Right cardiac atrium (tissue), 5 donors: ENCODE results near the gene TLCD4. TPM values are rescaled to one million over a fixed set of nuclear protein-coding genes. Genes with fewer than 3 reads are reported as not detected.
"Not testable (repeated sequence)": the region's sequence is repeated elsewhere in the genome, so short reads cannot be mapped to it uniquely, and the experiment has no call there.

Experiments used
- ATAC-seq, 2 donors: fragments of 200-7000 bp; cut with Tn5 transposase; one replicate each; pipeline versions ENCODE4 v1.8.0 to v1.9.1; 2020; ENCODE audit warnings: moderate library complexity in 2 of 2, mild to moderate bottlenecking in 1 of 2
- DNase-seq, 3 donors: peaks; one replicate each; pipeline ENCODE4 v3.0.0-alpha.2; 2020
- H3K27ac ChIP-seq: one replicate; pipeline ENCODE4 v1.5.1; 2013; ENCODE audit warnings: mild to moderate bottlenecking, low read length, control low read depth, moderate library complexity
- H3K27me3 ChIP-seq: one replicate; pipeline ENCODE4 v1.6.1; 2013; ENCODE audit not compliant: control insufficient read depth, insufficient read depth
- H3K4me1 ChIP-seq: one replicate; pipeline ENCODE4 v1.6.1; 2013; ENCODE audit warnings: low read length; ENCODE audit not compliant: control insufficient read depth, insufficient read depth
- H3K4me3 ChIP-seq: one replicate; pipeline ENCODE4 v1.5.1; 2013; ENCODE audit warnings: low read length, control low read depth
- H3K9me3 ChIP-seq: one replicate; pipeline ENCODE4 v1.6.1; 2013; ENCODE audit warnings: low read length; ENCODE audit not compliant: control insufficient read depth
- WGBS: extraction: QIAGEN DNeasy Blood & Tissue Kit; methylation state at CpG from one replicate; pipeline ENCODE4 v1.1.7; 2013; 5-methylcytosine and 5-hydroxymethylcytosine counted together
- intact Hi-C, 4 donors: fragments of 100-400 bp; cut with DNase I; formaldehyde crosslinking; loops; one replicate each; pipeline versions ENCODE4 v1.11.0 to v1.14.0; 2022 to 2023
- polyA plus RNA-seq: library from polyadenylated mRNA; stranded (reverse); fragments of 200-250 nt; gene quantifications from one replicate; pipeline ENCODE4 v1.2.3, GENCODE V29; 2013
- total RNA-seq, 4 donors: library from RNA; stranded (reverse); fragmentation: NEBNext Ultra II Directional; extraction: Animal tissue kit (Norgen Biotek cat#: 25700); gene quantifications; one replicate each; pipeline ENCODE4 v1.2.1, GENCODE V29; 2021
- donor health status: healthy with polysubstance abuse.
- donor health status: DM: no; HTN: yes; CAD: no.
- donor health status: DM: no; HTN: no; CAD: no.
- donor health status: DM: no; HTN: yes; CAD: no; lungs with severe emphysema.
- donor health status: DM: yes; HTN: yes; CAD: no.

TLCD4 gene
- total and polyA plus RNA-seq, 5 donors, result 18.2 to 91.6 (median 74.8) TPM

DNA sequence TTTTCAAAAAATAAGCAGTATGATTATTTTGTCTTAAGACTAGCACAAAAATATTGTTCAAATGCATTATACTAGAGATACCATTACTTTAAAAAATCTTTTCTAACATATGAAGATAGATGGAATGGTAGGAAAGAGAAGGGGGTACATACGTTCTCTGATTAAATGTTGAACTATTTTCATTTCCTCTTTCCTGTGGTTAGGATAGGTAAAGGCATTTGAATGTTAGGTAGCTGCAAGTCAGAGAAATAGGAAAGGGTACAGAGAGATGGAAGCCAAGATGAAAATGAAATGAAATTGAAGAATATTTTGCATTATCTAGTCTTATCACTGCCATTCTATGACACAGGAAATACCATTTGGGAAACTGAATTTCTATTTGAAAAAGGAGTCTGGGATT lies 28.3 kb downstream of the TLCD4 start:
- intact Hi-C loops, result no loop called here
- ATAC-seq (no peak), DNase-seq (no peak)
- no peaks in the 10 kb centered on the region for H3K27me3 ChIP-seq
- no peak overlapping the region for H3K27ac ChIP-seq
- H3K4me1 ChIP-seq, result no peaks in the 10 kb centered on the region
- WGBS, result 63% methylated on average over 1 of the region's 1 CpG
- H3K4me3 ChIP-seq, result no peak overlapping the region
- H3K9me3 ChIP-seq, result no peaks in the 10 kb centered on the region

DNA sequence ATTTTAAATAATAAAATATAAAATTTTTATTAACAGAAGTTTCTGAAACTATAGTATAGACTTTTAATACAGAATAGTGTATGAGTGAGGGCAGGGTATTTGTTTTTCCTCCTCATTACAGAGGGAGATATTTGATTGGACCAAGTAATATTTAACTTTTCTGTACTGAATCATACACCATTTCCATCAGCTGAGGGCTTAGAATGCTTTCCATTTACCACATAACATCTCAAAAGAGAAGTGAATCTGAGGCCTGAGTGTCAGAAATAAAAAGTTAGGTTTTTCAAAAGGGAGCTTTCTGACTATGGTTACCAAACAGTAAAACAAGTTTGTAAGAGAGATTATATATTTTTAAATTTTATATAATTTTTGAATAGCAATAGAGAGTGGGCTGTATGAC lies 29.5 kb downstream of the TLCD4 start:
- Histone ChIP-seq H3K9me3 (no peaks in the 10 kb centered on the region), H3K4me1 (no peaks in the 10 kb centered on the region), H3K27me3 (no peaks in the 10 kb centered on the region), H3K27ac (no peak overlapping the region), H3K4me3 (no peak overlapping the region)
- ATAC-seq, result no peak
- DNase-seq, result no peak
- intact Hi-C loops, result no loop called here

DNA sequence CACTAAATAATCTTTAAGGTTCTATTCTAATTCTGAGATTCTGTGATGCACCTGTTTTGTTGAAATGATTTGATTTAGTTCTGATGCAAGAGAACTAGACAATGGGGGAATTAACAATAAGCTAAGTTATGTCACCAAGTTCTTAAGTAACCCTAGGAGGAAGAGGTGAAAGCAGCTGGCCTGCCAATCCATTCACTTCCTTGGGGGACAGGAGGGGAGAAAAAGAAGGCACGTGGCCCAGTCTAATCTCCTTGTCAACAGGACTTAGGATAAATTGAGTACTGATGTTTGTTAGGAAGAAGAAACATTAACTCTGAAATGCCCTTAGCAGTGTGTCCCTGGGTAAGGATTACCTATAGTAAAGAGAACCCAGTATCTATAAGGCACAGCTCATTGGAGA lies 36.9 kb downstream of the TLCD4 start:
- H3K27ac ChIP-seq, result no peak overlapping the region
- no peaks in the 10 kb centered on the region for H3K9me3 ChIP-seq
- 9% methylated on average over 1 of the region's 1 CpG for WGBS
- no peak overlapping the region for H3K4me3 ChIP-seq
- DNase-seq, result no peak
- no peaks in the 10 kb centered on the region for H3K4me1 ChIP-seq
- intact Hi-C loops, result no loop called here
- H3K27me3 ChIP-seq, result no peaks in the 10 kb centered on the region
- ATAC-seq, result no peak

DNA sequence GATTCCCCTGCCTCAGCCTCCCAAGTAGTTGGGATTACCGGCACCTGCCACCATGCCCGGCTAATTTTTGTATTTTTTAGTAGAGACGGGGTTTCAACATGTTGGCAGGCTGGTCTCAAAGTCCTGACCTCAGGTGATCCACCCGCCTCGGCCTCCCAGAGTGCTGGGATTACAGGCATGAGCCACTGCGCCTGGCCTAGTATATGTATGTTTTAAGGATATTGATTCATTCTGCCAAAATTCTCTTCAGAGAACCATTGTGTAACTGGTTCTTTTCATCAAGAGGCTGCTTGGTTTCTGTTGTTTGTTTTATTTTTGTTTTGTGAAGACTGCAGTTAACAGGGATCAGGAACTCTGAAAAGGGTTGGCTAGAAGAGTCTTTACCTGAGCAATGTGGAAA lies 48.4 kb downstream of the TLCD4 start:
- DNase-seq, H3K27ac ChIP-seq, H3K9me3 ChIP-seq, ATAC-seq, H3K27me3 ChIP-seq, H3K4me1 ChIP-seq, H3K4me3 ChIP-seq, intact Hi-C loops: not testable (repeated sequence)
- WGBS, result 97% methylated on average over 6 of the region's 6 CpGs

Other genes with a start within 250 kb of the TLCD4 start
- 100 to 1,000 TPM; 105 to 162 (median 112) TPM for gene CNN3, start 190.2 kb upstream of the TLCD4 start, total RNA-seq
- gene CNN3, start 190.2 kb upstream of the TLCD4 start, polyA plus RNA-seq, result 61.2 TPM
- gene ALG14, start 44.4 kb upstream of the TLCD4 start, total RNA-seq, result 1 to 10 TPM; 3.4 to 7.4 (median 3.7) TPM
- 0.97 TPM for gene ALG14, start 44.4 kb upstream of the TLCD4 start, polyA plus RNA-seq
- 10 to 100 TPM; 13.6 to 19.3 (median 15.9) TPM for gene RWDD3, start 116.9 kb downstream of the TLCD4 start, total RNA-seq
- gene RWDD3, start 116.9 kb downstream of the TLCD4 start, polyA plus RNA-seq, result 31.1 TPM